Breast epithelium (tissue), 3 donors: ENCODE measurements around the gene RAB41.

Source experiments
- CTCF ChIP-seq, 3 donors: fragments of 450-650 bp; IDR thresholded peaks; one replicate each; pipeline ENCODE4 v1.5.1; 2016 to 2017; ENCODE audit warnings: antibody characterized with exemption in 3 of 3, mild to moderate bottlenecking in 3 of 3, moderate library complexity in 3 of 3
- POLR2A ChIP-seq: fragments of 450-650 bp; IDR thresholded peaks from one replicate; pipeline ENCODE4 v1.6.1; 2016; ENCODE audit warnings: antibody characterized with exemption, mild to moderate bottlenecking, moderate library complexity

- TF ChIP-seq CTCF (IDR thresholded peaks at IDR 0.05) (no peak), POLR2A (no peak)
Observed at GRCh38 chrX:70254063-70254400, 27.9 kb upstream of the RAB41 start.
